HG03571 (cell line): ENCODE results near the gene MCCC1.
A peak's percentile ranks its signal among the peaks of the same experiment; 100 is the strongest.
"Not testable (repeated sequence)": the region's sequence is repeated elsewhere in the genome, so short reads cannot be mapped to it uniquely, and the experiment has no call there.

Source experiments
- ATAC-seq: cut with Tn5 transposase; IDR thresholded peaks from one replicate; pipeline ENCODE4 v1.9.1; 2021; ENCODE audit not compliant: unreplicated experiment

Gene MCCC1

DNA sequence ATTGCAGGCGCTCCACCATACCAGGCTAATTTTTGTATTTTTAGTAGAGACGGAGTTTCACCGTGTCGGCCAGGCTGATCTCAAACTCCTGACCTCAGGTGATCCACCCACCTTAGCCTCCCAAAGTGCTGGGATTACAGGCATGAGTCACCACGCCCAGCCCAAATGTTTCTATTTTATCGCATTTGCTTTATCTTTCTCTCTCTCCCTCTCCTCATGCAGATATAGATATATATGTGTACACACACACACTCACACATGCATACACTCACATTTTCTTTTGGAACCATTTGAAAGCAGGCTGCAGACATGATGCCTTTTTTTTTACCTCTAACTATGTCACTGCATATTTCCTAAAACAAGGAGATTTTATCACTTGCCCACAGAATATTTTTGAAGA is 7.3 kb upstream of the MCCC1 start:
- ATAC-seq = no peak

DNA sequence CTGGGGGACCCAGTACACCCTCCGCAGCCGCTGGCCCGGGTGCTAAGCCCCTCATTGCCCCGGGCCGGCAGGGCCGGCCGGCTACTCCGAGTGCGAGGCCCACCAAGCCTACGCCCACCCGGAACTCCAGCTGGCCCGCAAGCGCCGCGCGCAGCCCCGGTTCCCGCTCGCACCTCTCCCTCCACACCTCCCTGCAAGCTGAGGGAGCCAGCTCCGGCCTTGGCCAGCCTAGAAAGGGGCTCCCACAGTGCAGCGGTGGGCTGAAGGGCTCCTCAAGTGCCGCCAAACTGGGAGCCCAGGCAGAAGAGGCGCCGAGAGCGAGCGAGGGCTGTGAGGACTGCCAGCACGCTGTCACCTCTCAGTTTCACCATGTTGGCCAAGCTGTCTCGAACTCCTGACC is 4.7 kb upstream of the MCCC1 start:
- not testable (repeated sequence) for ATAC-seq

DNA sequence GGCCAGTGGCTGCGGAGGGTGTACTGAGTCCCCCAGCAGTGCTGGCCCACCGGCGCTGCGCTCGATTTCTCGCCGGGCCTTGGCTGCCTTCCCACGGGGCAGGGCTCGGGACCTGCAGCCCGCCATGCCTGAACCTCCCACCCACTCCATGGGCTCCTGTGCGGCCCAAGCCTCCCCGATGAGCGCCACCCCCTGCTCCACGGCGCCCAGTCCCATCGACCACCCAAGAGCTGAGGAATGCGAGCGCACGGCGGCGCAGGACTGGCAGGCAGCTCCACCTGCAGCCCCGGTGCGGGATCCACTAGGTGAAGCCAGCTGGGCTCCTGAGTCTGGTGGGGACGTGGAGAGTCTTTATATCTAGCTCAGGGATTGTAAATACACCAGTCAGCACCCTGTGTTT is 1.7 kb upstream of the MCCC1 start:
- not testable (repeated sequence) for ATAC-seq

DNA sequence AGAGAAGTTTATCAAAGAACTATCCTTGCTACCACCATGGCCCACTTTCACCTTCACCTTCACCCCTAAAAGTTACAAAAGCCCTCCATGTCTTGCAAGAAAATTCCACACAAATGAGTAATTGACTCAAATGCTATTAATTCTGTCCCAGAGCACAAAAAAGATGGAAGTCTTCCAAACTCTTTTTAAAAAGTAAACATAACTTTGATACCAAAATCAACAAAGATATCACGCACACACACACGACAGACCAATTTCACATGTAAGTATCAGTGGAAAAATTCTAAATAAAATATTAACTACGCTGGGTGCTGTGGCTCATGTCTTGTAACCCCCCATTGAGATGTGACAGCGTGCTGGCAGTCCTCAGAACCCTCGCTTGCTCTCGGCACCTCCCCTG is 1.1 kb upstream of the MCCC1 start:
- ATAC-seq = no peak

DNA sequence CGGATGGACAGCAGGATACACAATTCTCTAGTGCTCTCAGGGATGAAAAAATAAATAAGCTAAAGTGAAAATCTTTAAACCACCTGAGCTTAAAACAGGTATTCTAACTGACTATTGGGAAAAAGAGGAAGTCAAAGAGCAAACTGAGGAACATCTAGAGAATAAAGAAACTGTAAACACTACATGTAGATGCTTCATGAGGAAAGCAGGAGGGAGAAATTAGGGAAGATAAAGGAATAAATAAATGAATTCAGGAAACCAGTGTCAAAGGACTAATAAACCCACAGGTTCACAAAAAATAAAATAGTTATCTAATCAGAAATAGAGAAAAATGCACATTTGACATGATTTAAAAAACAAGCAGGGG is 525 bp upstream of the MCCC1 start:
- ATAC-seq = no peak

DNA sequence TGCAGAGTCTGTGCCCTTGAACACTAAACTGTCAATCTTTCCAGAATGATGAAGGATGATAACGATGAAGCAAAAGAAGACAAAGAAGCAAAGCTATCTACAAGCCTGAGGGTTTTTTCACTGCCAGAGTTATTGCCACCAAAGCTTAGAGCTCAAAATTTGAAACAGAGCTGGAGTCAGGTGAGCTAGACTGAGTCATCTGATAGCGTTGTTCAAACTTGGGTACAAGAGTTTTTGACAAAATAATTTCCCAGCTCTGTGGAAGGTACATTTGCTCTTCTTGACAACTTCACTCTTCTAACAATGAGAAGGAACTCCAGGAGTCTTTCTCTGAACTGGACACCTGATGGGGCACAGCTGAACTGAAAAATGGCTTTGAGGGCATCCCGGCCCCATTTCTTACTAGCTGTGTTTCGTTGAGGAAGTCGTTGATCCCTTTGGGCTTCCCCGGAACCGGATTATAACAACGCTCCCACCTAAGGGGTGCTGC is 715 bp downstream of the MCCC1 start:
- ATAC-seq = peak; percentile 17

DNA sequence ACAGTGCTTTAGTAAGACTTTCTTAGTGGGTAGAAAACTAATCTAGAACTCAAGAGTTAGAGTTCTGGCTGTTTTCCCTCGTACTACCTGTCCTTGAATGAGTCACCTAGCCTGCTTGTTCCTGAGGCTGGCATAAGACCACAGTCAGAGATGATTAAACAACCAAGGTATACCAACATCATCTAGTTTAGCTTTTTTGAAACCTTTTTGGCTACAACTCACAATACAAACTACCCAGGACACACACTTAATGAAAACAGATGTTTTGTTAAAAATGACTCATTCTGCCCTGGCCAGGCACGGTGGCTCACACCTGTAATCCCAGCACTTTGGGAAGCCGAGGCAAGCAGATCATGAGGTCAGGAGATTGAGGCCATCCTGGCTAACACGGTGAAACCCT is 4.6 kb downstream of the MCCC1 start:
- ATAC-seq = no peak

DNA sequence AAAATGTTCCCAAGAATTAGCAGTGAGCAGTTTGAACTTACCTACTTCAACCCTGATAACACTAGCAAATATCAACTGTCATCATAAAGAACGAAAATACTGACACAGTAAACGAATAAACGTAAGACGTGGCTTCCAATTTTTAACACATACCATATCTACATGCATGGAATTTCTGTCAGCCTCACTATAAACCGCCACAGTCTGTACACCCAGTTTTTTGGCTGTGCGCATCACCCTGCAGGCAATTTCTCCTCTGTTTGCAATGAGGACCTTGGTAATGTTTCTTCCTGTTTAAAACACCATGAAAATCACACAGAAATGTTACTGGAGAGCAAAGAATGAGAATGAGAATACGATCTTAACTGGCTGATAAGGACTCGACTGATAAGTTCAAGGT is 7.0 kb downstream of the MCCC1 start:
- no peak for ATAC-seq

DNA sequence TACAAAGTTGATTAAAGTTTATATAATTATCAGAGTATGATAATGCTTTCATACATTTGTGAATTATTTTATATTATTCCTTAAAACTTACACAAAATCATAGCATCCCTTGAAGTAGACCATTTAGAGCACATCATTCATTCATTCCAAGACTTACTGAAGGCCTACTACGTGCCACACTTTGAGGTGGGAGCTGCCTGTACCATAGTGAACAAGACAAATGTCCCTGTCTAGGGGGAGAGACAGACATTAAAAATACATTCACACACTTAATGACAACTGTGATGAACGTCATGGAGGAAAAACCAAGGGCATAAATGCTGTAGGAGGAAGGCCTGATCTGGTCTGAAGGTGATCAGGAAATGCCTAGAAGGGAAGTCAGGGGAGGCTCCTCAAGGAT is 12.1 kb downstream of the MCCC1 start:
- ATAC-seq = no peak

DNA sequence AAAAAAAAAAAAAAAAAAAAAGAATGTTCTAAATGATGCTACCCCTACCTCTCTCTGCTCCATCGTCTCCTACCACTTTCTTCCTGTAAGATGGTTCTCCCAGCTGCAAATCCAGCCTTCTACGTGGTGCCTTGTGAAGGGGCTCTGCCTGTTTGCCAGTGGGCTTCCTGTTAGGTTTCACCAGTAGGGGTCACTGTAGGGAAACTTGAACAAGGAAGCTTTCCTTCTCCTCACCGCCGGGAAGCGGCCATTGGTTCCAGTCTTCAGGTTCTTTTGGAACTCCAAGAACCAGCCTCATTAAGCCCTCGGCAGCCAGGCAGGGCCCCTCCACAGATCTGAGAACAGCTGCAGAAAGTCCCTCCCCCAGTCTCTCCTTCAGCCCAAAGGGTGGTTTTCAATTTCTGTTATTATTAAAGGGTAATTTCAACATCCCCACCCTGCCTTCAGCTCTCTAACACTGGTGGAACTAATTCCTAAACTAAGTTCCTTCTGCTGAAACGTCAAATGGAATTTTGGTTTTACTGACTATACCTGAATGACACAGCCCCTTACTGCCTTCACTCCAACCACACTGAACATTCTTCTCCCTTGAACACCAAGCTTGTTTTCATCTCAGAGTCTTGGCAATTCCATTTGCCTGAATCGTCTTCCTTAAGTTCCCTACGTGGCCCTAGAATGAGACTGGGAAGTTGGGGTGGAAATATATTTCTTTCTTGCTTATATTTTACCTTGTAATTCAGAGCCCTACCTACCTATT is 13.5 kb downstream of the MCCC1 start:
- ATAC-seq = no peak

DNA sequence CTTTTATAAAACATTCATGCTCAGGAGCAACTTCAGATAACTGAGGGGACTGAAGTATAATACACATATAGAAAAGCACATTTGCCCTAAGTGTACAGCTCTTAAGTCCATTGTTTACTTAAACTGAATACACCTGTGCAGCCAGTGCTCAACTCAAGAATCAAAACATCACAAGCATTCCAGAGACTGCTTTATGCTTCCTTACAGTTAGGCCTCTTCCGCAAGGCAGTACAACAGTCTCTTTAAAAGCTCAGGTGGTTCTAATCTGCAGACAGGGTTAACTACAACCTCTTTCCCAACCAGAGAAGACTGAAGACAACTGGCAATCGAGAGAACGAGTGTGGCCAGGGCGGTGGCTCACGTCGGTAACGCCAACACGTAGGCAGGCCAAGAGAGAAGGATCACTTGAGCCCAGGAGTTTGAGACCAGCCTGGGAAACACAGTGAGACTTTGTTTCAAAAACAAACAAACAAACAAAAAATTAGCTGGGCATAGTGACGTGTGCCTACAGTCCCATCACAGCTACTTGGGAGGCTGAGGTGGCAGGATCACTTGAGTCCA is 16.9 kb downstream of the MCCC1 start:
- no peak for ATAC-seq

DNA sequence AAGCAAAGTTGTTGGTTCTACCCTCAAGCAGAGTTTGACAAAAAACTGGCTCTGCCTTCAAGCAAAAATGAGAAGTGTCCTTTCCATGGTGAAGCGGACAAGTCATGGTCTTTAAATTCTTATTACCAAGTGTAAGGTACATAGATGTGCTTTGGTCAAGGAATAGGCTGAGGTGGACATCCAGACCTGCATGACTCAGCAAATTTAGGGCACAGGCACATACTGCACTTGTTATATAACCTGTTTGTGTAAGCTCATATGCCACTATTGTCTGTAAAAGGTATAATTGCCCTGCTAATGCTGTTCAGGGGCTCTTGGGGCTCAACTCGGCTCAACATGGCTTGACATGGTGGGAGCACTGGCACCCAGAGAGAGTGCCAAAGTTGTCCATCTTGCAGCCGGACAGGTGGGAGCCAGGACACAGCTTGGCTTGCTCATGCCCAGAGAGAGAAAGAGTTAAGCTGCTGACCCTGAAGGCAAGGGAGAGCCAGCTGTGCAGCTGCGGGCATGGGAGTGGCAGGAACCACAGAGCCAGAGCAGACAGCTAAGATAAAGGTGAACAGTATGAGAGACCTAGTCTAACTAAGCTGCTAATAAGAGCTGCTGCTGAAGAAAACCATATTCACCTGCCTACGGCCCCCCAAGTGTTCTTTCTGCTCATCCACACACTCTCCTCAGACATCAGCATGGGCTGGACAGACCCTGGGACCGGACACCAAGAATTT is 17.7 kb downstream of the MCCC1 start:
- ATAC-seq = no peak

DNA sequence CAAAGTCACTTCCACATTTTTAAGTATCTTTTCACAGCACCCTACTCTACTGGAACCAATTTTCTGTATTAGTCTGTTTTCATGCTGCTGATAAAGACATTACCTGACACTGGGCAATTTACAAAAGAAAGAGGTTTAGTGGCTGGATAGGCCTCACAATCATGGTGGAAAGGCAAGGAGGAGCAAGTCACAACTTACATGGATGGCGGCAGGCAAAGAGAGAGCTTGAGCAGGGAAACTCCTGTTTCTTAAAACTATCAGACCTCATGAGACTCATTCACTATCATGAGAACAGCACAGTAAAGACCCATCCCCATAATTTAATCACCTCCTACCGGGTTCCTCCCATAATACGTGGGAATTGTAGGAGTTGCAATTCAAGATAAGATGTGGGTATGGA is 18.7 kb downstream of the MCCC1 start:
- no peak for ATAC-seq

DNA sequence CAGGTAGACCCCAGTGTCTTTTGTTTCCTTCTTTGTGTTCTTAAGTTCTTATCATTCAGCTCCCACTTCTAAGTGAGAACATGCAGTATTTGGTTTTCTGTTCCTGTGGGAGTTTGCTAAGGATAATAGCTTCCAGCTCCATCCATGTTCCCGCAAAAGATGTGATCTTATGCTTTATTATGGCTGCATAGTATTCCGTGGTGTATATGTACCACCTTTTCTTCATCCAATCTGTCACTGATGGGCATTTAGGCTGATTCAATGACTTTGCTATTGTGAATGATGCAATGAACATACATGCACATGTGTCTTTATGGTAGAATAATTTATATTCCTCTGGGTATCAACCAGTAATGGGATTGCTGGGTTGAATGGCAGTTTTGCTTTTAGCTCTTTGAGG is 24.4 kb downstream of the MCCC1 start:
- ATAC-seq = no peak

DNA sequence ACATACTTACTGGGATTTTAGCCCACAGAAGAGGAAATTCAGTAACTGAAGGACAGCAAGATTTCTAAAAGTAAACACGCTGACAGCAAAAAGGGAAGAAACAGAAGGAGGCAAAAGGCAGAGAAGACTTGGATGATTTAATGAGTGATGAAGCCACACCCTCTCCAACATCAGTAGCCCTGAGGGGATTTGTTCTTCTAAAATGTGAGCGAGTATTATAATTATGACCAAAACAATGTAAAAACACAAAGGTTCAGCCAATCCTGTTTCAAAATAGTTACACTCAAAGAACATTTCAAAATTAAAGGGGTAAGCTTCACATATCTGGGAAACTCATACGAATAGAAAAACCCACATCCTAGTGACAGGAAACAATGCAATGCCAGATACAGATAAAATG is 25.0 kb downstream of the MCCC1 start:
- no peak for ATAC-seq

DNA sequence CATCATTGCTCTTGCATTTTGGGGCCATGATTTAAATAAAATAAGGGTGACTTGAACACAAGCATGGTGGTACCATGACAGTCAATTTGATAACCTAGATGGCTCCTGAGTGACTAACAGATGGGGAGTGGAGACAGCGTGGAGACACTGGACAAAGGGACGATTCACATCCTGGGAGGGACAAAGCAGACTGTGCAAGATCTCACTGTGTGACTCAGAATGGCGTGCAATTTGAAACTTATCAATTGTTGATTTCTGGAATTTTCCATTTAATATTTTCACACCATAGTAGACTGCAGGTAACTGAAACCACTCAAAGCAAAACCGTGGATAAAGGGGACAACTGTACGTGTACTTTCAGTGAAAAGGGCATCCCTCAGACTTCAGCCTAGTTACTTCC is 25.5 kb downstream of the MCCC1 start:
- ATAC-seq = no peak

DNA sequence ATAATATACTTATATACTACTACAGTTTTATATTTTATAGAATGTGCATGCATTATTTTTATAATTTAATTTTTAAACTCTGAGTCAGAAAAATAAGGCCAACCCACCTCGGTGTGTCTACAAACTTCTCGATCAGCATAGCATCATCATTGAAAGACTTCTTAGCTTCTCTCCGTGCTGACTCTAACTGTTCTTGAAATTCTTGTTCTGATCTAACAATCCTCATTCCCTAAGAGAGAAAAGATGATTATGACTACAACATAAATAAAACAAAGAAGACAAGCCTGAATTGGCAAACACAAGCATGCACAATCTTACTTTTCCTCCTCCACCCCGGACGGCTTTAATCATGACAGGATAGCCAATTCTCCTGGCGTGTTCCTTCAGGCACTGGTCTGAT is 28.4 kb downstream of the MCCC1 start:
- ATAC-seq = no peak

DNA sequence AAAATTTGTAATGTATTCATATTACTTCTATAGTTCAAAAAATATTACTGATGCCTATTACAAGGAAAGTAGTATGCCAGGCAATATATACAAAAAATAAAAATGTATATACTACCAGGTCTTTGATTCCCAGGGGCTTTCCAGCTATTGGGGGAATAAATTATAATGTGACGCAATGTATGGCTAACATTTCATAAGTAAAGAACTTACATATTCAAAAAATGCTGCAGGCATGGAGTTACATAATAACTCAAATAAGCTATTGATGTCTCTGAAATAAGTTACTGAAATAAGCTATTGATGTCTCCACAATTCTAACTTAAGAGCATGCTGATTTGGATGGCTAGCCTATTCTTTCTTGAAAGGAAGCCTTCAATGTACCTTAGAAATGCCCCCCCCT is 30.2 kb downstream of the MCCC1 start:
- no peak for ATAC-seq

DNA sequence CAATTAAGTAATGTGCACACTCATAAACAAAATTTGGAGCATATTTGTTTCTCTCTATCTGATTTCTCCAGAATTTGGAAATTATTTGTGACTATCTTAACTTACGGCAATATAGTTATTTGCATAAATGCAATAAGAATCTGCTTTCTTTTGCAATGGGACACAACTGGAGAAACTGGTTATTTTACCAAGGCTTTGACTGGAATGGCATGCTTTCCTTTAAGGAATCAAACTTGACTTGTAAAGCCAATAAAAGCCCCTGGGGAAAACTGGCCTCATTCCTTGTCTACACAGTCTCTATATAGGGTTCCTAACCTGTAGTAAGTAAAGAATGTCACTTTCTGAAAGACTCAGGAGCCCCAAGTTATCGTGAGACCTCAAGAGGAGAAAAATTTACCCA is 32.4 kb downstream of the MCCC1 start:
- not testable (repeated sequence) for ATAC-seq

DNA sequence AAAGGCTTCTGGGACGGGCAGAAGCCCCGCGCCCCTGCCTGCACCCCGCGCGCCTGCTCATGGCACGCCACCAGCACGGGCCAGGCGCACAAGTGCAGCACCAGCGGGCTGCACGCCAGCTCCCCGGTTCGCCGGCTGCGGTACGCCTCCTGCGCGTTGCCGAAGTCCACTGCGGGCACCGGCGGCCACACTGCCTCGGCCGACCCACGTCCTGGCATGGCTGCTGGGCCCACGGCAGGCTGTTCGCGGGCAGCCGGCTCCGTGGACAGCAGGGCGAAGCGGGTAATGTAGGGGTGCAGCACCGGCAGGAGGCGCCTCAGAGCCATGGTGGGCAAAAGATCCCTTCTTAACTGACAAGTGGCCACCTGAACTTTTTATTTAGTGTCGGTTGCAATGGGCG is 34.8 kb downstream of the MCCC1 start:
- no peak for ATAC-seq

DNA sequence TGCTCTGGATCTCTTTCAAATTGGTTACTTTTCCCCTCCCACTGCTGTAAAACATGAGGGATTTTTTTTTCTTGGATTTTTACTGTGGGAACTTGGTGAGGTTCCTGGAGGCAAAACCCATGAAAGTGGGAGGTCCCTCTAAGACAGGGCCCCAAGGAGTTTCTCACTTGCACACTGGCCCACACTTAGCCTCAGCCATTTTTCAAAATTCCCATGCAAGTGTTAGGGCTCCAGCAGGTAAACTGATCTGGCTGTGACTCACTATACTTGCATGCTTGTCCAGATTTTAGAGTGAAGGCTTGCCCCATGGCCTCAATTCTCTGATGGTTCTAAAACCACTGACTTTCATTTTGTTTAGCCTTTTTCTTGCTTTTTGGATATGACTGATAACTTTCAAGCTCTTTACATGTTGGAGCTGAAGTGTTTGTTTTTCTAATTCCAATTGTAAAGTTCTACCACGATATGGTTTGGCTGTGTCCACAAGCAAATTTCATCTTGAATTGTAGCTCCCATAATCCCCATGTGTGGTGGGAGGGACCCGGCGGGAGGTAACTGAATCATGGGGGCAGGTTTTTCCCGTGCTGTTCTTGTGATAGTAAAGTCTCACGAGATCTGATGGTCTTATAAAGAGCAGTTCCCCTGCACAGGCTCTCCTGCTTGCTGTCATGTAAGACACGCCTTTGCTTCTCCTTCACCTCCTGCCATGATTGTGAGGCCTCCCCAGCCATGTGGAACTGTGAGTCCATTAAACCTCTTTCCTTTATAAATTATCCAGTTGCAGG is 37.7 kb downstream of the MCCC1 start:
- ATAC-seq = no peak

DNA sequence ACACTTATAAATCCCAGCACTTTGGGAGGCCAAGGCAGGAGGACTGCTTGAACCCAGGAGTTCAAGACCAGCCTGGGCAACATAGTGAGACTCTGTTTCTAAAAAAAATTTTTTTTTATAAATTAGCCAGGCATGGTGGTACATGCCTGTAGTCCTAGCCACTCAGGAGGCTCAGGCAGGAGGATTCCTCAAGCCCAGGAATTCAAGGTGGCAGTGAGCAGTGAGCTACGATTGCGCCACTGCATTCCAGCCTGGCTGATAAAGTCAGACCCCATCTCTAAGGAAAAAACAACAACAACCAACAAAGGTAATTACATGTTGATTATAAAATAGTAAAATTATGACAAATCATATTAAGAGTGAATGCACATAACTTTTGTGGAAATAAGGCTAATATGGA is 40.9 kb downstream of the MCCC1 start:
- ATAC-seq = no peak
